Esophagus muscularis mucosa (tissue), 4 donors: ENCODE results near the gene RBMS1.

Source experiments
- CTCF ChIP-seq, 3 experiments: fragments of 200-600 bp in 2 of 3; fragments of 450-650 bp in 1 of 3; sonication (generic) in 2 of 3; IDR thresholded peaks; one replicate each; pipeline ENCODE4 v1.5.1; 2017 to 2019; ENCODE audit warnings: antibody characterized with exemption in 3 of 3, mild to moderate bottlenecking in 2 of 3, moderate library complexity in 1 of 3
- EP300 ChIP-seq: sonication (generic); formaldehyde crosslinking; IDR thresholded peaks from one replicate; pipeline ENCODE4 v1.6.1; 2017; ENCODE audit warnings: antibody characterized with exemption
- POLR2A ChIP-seq: fragments of 450-650 bp; IDR thresholded peaks from one replicate; pipeline ENCODE4 v1.6.1; 2017; ENCODE audit warnings: antibody characterized with exemption, moderate library complexity, mild to moderate bottlenecking, low read depth
- POLR2AphosphoS5 ChIP-seq, 2 donors: sonication (generic); formaldehyde crosslinking; IDR thresholded peaks; one replicate each; pipeline ENCODE4 v1.6.1; 2017; ENCODE audit warnings: antibody characterized with exemption in 2 of 2

- TF ChIP-seq POLR2AphosphoS5 (IDR thresholded peaks at IDR 0.05) (no peak), POLR2A (no peak), CTCF (IDR thresholded peaks at IDR 0.05) (peak; percentile 78 to 87 (median 80)), EP300 (no peak)
Observed at GRCh38 chr2:160252278-160252887, 241.2 kb downstream of the RBMS1 start.
